Panc1 (cell line): ENCODE measurements around the gene SLC25A13. TPM values are rescaled to one million over a fixed set of nuclear protein-coding genes. Genes with fewer than 3 reads are reported as not detected.

Experiments used
- ATAC-seq: fragments of 200-7000 bp; cut with Tn5 transposase; 2 replicates; pipeline ENCODE4 v1.9.1; 2020; ENCODE audit warnings: mild to moderate bottlenecking, moderate library complexity
- BruUV-seq: library from RNA; stranded (reverse); fragments of 400-500 nt; replicated peaks from 2 replicates; lab custom pipeline; 2021; lab: Mats Ljungman, UMichigan
- CTCF ChIA-PET: fragments of 300-600 bp; sonication (Branson Sonifier 250); formaldehyde crosslinking; loops from one replicate; lab custom pipeline; 2022; ENCODE audit warnings: antibody characterized with exemption; lab: Charles Lee
- POLR2A ChIA-PET: fragments of 300-600 bp; sonication (Branson Sonifier 250); formaldehyde crosslinking; loops from one replicate; lab custom pipeline; 2022; ENCODE audit warnings: antibody characterized with exemption; lab: Charles Lee
- DNase-seq: peaks from one replicate; pipeline ENCODE4 v3.0.0-alpha.2; 2010; ENCODE audit warnings: low read depth, low spot score
- H3K27ac ChIP-seq: 2 replicates; pipeline ENCODE4 v1.5.1; 2011; ENCODE audit warnings: mild to moderate bottlenecking, low read length, inconsistent platforms
- H3K27me3 ChIP-seq: fragments of 200-500 bp; sonication (Bioruptor generic); 2 replicates; pipeline ENCODE4 v1.6.0; 2014; ENCODE audit warnings: low read length, inconsistent platforms; ENCODE audit not compliant: control insufficient read depth, insufficient read depth
- H3K36me3 ChIP-seq: fragments of 200-500 bp; sonication (Bioruptor generic); 2 replicates; pipeline ENCODE4 v1.5.1; 2014; ENCODE audit warnings: inconsistent platforms, mild to moderate bottlenecking, low read length, moderate library complexity; ENCODE audit not compliant: control insufficient read depth, insufficient read depth
- H3K4me1 ChIP-seq: 2 replicates; pipeline ENCODE4 v1.5.1; 2011; ENCODE audit warnings: inconsistent platforms, mild to moderate bottlenecking, low read length, moderate library complexity; ENCODE audit not compliant: control insufficient read depth, insufficient read depth
- H3K4me3 ChIP-seq, 2 experiments: 2 replicates each; pipeline ENCODE4 v1.5.1; 2011 to 2012; ENCODE audit warnings: low read depth in 2 of 2, low read length in 2 of 2, mild to moderate bottlenecking in 2 of 2, inconsistent platforms in 1 of 2, moderate library complexity in 1 of 2
- H3K9me3 ChIP-seq: fragments of 200-500 bp; sonication (Bioruptor generic); 2 replicates; pipeline ENCODE4 v1.5.1; 2014; ENCODE audit warnings: low read depth, mild to moderate bottlenecking, inconsistent platforms, low read length, moderate library complexity; ENCODE audit not compliant: control insufficient read depth, insufficient read depth
- CTCF ChIP-seq: fragments of 450-650 bp; IDR thresholded peaks from 2 replicates; pipeline ENCODE4 v1.5.1; 2017; ENCODE audit warnings: mild to moderate bottlenecking
- POLR2AphosphoS5 ChIP-seq: IDR thresholded peaks from 2 replicates; pipeline ENCODE4 v1.6.1; 2012; ENCODE audit warnings: mild to moderate bottlenecking, low read depth, low read length, moderate library complexity
- REST ChIP-seq, 2 experiments: IDR thresholded peaks; 2 replicates each; pipeline ENCODE4 v1.6.1; 2011 to 2012; ENCODE audit warnings: low read depth in 2 of 2, control low read depth in 1 of 2, low read length in 1 of 2, mild to moderate bottlenecking in 1 of 2, moderate library complexity in 1 of 2; ENCODE audit not compliant: insufficient read depth in 1 of 2
- SIN3A ChIP-seq: IDR thresholded peaks from 2 replicates; pipeline ENCODE4 v1.6.1; 2012; ENCODE audit warnings: low read depth, mild to moderate bottlenecking, low read length, moderate library complexity, borderline replicate concordance; ENCODE audit not compliant: insufficient read depth
- TCF7L2 ChIP-seq: IDR thresholded peaks from 2 replicates; pipeline ENCODE4 v1.6.1; 2011; ENCODE audit warnings: mild to moderate bottlenecking, low read depth, low read length, inconsistent platforms
- in situ Hi-C: cut with HindIII; loops from 2 replicates; pipeline ENCODE4 v1.10.0; 2016; ENCODE audit warnings: low sequenced_read_pairs, low pct_unique_long_range_greater_than_20kb
- intact Hi-C: fragments of 100-400 bp; cut with micrococcal nuclease; formaldehyde crosslinking; loops from one replicate; pipeline ENCODE4 v1.10.0; 2022; ENCODE audit not compliant: unreplicated experiment
- total RNA-seq: library from RNA; stranded (reverse); gene quantifications from one replicate; pipeline ENCODE4 v1.2.1, GENCODE V29; 2021; ENCODE audit not compliant: unreplicated experiment

Gene SLC25A13
- total RNA-seq, 1 experiment from 2014 or later = 69.4 TPM

GRCh38 chr7:96143495-96144259 lies 178.2 kb downstream of the SLC25A13 start:
- POLR2A ChIA-PET = no interaction called here
- no peak for TF ChIP-seq POLR2AphosphoS5
- no peak for TF ChIP-seq TCF7L2
- no peak for TF ChIP-seq REST (IDR thresholded peaks at IDR 0.05; ENCODE audit: insufficient read depth in 1 of 2, low read depth in 2 of 2, low read length in 1 of 2)
- TF ChIP-seq CTCF = no peak
- TF ChIP-seq SIN3A = no peak
- no peak for ATAC-seq

GRCh38 chr7:96136600-96137239 lies 185.2 kb downstream of the SLC25A13 start:
- H3K27ac ChIP-seq = no peak overlapping the region
- ChIA-PET POLR2A (no interaction called here), CTCF (no interaction called here)
- TF ChIP-seq TCF7L2 (no peak), CTCF (no peak), REST (IDR thresholded peaks at IDR 0.05; ENCODE audit: insufficient read depth in 1 of 2, low read depth in 2 of 2, low read length in 1 of 2) (no peak), POLR2AphosphoS5 (no peak), SIN3A (no peak)
- in situ Hi-C loops (no loop called here), intact Hi-C loops (no loop called here)
- BruUV-seq = no TSS peak
- no peak for DNase-seq
- no peaks in the 10 kb centered on the region for H3K4me1 ChIP-seq
- H3K4me3 ChIP-seq = no peak overlapping the region
- ATAC-seq = no peak
- H3K27me3 ChIP-seq = no peaks in the 10 kb centered on the region
- peaks cover 4% of the 10 kb centered on the region for H3K36me3 ChIP-seq
- no peaks in the 10 kb centered on the region for H3K9me3 ChIP-seq

More at GRCh38 chr7:96143495-96144259, 178.2 kb downstream of the SLC25A13 start:
- Histone ChIP-seq H3K9me3 (no peaks in the 10 kb centered on the region), H3K4me1 (no peaks in the 10 kb centered on the region), H3K36me3 (peaks cover 16% of the 10 kb centered on the region), H3K27ac (no peak overlapping the region), H3K4me3 (no peak overlapping the region), H3K27me3 (no peaks in the 10 kb centered on the region)
- in situ Hi-C loops (no loop called here), intact Hi-C loops (no loop called here)
- DNase-seq = no peak
- CTCF ChIA-PET = interaction anchor here (0.6 kb wide), 1 partner anchor 13 kb away, joined by 4 read pairs; no protein-coding TSS in a partner anchor
- BruUV-seq = no TSS peak
